Activated T-cell treated with anti-CD3 and anti-CD28 coated beads, Interleukin-2, amount 50 U/mL, for 72 hours (primary cell): ENCODE results near the gene EFHC2. TPM values are rescaled to one million over a fixed set of nuclear protein-coding genes. Genes with fewer than 3 reads are reported as not detected.
A peak's percentile ranks its signal among the peaks of the same experiment; 100 is the strongest.

ENCODE experiments used
- ATAC-seq, 2 donors: fragments of 150-1000 bp; cut with Tn5 transposase; replicated peaks in 1 of 2; 2 replicates each; pipeline ENCODE4 v1.10.0; 2021; ENCODE audit warnings: moderate library complexity in 2 of 2, mild to moderate bottlenecking in 1 of 2
- DNase-seq, 2 donors: peaks; one replicate each; pipeline ENCODE4 v3.0.0; 2021 to 2022; ENCODE audit warnings: mixed read lengths in 1 of 2
- H3K27ac Mint-ChIP-seq: one replicate; pipeline ENCODE4 v1.8.0; 2022; ENCODE audit warnings: mild to moderate bottlenecking, moderate library complexity, mixed read lengths
- H3K27me3 Mint-ChIP-seq: one replicate; pipeline ENCODE4 v1.8.0; 2022; ENCODE audit warnings: low read depth, mixed read lengths
- H3K36me3 Mint-ChIP-seq, 2 donors: one replicate each; pipeline ENCODE4 v1.8.0; 2022; ENCODE audit warnings: mixed read lengths in 2 of 2, mild to moderate bottlenecking in 1 of 2; ENCODE audit not compliant: insufficient read depth in 2 of 2
- H3K4me1 Mint-ChIP-seq: one replicate; pipeline ENCODE4 v1.8.0; 2022; ENCODE audit warnings: low read depth, mixed read lengths
- H3K4me3 Mint-ChIP-seq, 2 donors: one replicate each; pipeline ENCODE4 v1.8.0; 2022; ENCODE audit warnings: mild to moderate bottlenecking in 2 of 2, mixed read lengths in 2 of 2, moderate library complexity in 2 of 2
- H3K9me3 Mint-ChIP-seq, 2 donors: one replicate each; pipeline ENCODE4 v1.8.0; 2022; ENCODE audit warnings: mixed read lengths in 2 of 2
- total RNA-seq, 2 donors: library from RNA; stranded (reverse); gene quantifications; one replicate each; pipeline ENCODE4 v1.2.3, GENCODE V29; 2022

The EFHC2 gene
- total RNA-seq, 2 donors from 2014 or later = 0.53 to 0.79 TPM

DNA sequence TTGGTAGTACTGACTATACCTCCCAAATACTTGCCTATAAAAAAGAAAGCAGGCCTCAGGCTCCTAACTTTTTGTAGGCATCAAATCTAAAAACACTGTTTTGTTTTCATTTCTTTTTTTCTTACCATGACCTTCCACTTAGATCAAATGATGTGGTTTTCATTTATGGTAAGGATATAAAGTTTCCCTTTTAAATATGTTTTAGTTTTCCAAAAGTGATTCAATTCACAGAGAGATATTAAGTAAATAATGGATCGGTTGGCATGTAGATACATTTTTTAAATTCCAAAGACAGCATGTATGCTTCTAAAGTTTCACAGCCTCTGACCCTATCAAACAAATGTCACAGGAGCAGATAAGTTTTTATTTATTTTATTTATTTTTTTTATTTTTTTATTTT, 23.9 kb downstream of the EFHC2 start:
- Mint-ChIP-seq H3K27me3 (no peaks in the 10 kb centered on the region), H3K4me1 (peaks cover 5% of the 10 kb centered on the region), H3K27ac (no peak overlapping the region), H3K36me3 (no peaks in the 10 kb centered on the region), H3K9me3 (peaks cover 0 to 3% of the 10 kb centered on the region in 2 donors), H3K4me3 (no peak overlapping the region)
- DNase-seq (no peak), ATAC-seq (no peak)

DNA sequence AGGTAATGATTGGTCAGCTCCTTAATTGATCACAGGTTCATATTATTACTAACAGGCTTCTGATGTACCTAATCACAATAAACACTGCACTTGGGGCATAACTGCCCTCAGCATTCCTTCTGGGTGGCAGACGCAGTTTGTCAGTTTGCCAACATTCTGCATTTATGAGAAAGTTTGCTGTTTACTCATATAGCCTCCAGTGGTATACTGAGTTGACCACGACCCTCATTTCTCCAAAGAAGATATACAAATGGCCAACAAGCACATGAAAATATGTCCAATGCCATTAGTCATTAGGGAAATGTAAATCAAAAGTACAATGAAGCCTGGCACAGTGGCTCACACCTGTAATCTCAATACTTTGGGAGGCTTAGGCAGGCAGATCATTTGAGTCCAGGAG, 26.3 kb downstream of the EFHC2 start:
- H3K27ac Mint-ChIP-seq = no peak overlapping the region
- no peak overlapping the region for H3K4me3 Mint-ChIP-seq
- no peaks in the 10 kb centered on the region for H3K36me3 Mint-ChIP-seq
- H3K27me3 Mint-ChIP-seq = no peaks in the 10 kb centered on the region
- ATAC-seq (no peak), DNase-seq (no peak)
- H3K4me1 Mint-ChIP-seq = peaks cover 13% of the 10 kb centered on the region
- H3K9me3 Mint-ChIP-seq = peaks cover 0 to 3% of the 10 kb centered on the region in 2 donors

GRCh38 chrX:44314808-44315207, 28.7 kb downstream of the EFHC2 start:
- DNase-seq (no peak), ATAC-seq (no peak)
- no peaks in the 10 kb centered on the region for H3K36me3 Mint-ChIP-seq
- no peaks in the 10 kb centered on the region for H3K9me3 Mint-ChIP-seq
- no peak overlapping the region for H3K27ac Mint-ChIP-seq
- H3K4me1 Mint-ChIP-seq = peaks cover 13% of the 10 kb centered on the region
- H3K4me3 Mint-ChIP-seq = no peak overlapping the region
- no peaks in the 10 kb centered on the region for H3K27me3 Mint-ChIP-seq

- Mint-ChIP-seq H3K36me3 (no peaks in the 10 kb centered on the region), H3K27ac (peak overlapping the region; percentile 63), H3K9me3 (no peaks in the 10 kb centered on the region), H3K4me1 (peaks cover 13% of the 10 kb centered on the region), H3K4me3 (no peak overlapping the region), H3K27me3 (peaks cover 3% of the 10 kb centered on the region)
- peak; percentile 31 to 51 for ATAC-seq
- DNase-seq = no peak
Observed at GRCh38 chrX:44314259-44314734, 29.2 kb downstream of the EFHC2 start.

DNA sequence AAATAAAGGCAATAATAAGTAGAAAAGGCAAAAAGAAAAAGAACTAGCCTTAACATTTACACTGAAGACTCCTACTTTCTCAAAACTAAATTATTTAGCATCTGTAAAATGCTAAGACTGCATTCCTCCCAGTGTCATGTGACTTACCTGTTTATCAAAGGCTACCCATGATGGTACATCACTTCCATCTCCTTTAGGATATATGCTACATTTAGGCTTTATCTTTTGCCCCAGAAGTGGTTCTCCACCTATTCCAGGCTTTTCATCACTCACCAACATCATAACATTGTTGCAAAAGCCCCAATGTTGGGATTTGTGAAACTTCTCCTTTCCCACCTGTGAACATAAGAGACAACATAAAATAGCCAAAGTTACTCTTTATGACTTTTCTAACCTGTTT, 31.1 kb downstream of the EFHC2 start:
- Mint-ChIP-seq H3K4me1 (peaks cover 13% of the 10 kb centered on the region), H3K4me3 (no peak overlapping the region), H3K36me3 (no peaks in the 10 kb centered on the region), H3K27ac (no peak overlapping the region), H3K9me3 (no peaks in the 10 kb centered on the region), H3K27me3 (peaks cover 7% of the 10 kb centered on the region)
- ATAC-seq (no peak), DNase-seq (no peak)

DNA sequence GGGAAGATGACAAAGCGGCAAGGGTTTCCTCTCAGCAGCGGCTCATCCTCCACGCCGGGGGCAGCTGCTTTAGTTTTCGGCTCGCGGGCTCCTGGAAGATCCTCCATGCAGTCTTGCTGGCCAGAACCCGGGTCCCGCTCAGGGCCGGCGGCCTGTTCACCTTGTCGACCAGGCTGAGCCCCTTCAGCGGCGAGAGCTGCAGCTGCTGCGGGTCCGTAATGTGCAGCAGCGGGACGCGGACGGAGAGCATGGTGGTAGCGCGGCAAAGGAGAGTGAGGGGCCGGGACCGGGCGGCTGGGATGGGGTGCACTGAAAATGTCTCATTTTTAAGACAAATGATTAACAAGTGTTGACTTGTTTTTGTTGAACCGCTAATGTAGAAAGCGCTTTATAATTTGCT, 33.2 kb downstream of the EFHC2 start:
- DNase-seq (no peak), ATAC-seq (no peak)
- Mint-ChIP-seq H3K9me3 (no peaks in the 10 kb centered on the region), H3K36me3 (no peaks in the 10 kb centered on the region), H3K27ac (no peak overlapping the region), H3K4me1 (peaks cover 13% of the 10 kb centered on the region), H3K27me3 (peaks cover 7% of the 10 kb centered on the region), H3K4me3 (no peak overlapping the region)

- Mint-ChIP-seq H3K9me3 (no peaks in the 10 kb centered on the region), H3K27me3 (peaks cover 7% of the 10 kb centered on the region), H3K27ac (no peak overlapping the region), H3K36me3 (no peaks in the 10 kb centered on the region), H3K4me1 (peaks cover 3% of the 10 kb centered on the region), H3K4me3 (no peak overlapping the region)
- ATAC-seq = no peak
- DNase-seq = no peak
Observed at GRCh38 chrX:44308869-44309268, 34.6 kb downstream of the EFHC2 start.

GRCh38 chrX:44306356-44306755, 37.1 kb downstream of the EFHC2 start:
- H3K27me3 Mint-ChIP-seq = peaks cover 7% of the 10 kb centered on the region
- no peak overlapping the region for H3K27ac Mint-ChIP-seq
- no peaks in the 10 kb centered on the region for H3K9me3 Mint-ChIP-seq
- no peak for ATAC-seq
- no peak for DNase-seq
- no peak overlapping the region for H3K4me3 Mint-ChIP-seq
- no peaks in the 10 kb centered on the region for H3K4me1 Mint-ChIP-seq
- H3K36me3 Mint-ChIP-seq = no peaks in the 10 kb centered on the region

DNA sequence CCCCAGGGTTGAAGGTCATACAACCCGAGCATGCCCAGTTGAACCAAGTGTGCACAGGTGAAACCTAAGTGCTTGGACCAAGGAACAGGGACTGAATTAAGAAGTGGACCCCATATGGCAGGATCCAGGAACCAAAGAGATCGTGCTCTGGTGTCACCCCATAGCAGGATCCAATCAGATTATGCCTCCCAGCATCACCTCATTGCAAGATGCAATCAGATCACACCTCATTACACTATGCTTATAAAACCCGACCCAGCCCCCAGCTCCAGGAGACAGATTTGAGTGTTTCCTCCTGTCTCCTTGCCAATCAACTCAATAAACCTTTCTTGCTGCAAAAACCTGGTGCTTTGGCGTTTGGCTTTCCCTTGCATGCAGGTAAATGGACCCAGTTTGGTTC, 37.6 kb downstream of the EFHC2 start:
- no peak for DNase-seq
- no peak overlapping the region for H3K4me3 Mint-ChIP-seq
- peaks cover 7% of the 10 kb centered on the region for H3K27me3 Mint-ChIP-seq
- no peaks in the 10 kb centered on the region for H3K4me1 Mint-ChIP-seq
- no peaks in the 10 kb centered on the region for H3K36me3 Mint-ChIP-seq
- ATAC-seq = no peak
- no peak overlapping the region for H3K27ac Mint-ChIP-seq
- no peaks in the 10 kb centered on the region for H3K9me3 Mint-ChIP-seq

GRCh38 chrX:44303119-44303518, 40.4 kb downstream of the EFHC2 start:
- Mint-ChIP-seq H3K36me3 (no peaks in the 10 kb centered on the region), H3K27ac (no peak overlapping the region), H3K4me1 (no peaks in the 10 kb centered on the region), H3K4me3 (no peak overlapping the region), H3K9me3 (no peaks in the 10 kb centered on the region), H3K27me3 (no peaks in the 10 kb centered on the region)
- ATAC-seq (no peak), DNase-seq (no peak)

DNA sequence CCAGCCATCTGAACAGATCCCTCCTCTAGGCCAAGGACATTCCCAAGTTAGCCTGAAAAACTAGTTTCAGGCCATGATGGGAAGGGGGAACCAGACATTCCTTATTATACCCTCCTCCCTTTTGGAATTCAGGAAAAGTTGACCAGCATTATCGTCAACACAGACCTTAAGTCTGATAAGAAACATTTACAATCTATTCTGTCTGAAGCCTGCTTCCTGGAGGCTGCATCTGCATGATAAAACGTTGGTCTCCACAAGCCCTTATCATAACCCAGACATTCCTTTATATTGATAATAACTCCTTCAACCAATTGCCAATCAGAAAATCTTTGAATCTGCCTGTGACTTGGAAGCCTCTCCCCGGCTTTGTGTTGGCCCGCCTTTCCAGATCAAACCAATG, 44.3 kb downstream of the EFHC2 start:
- Mint-ChIP-seq H3K4me1 (no peaks in the 10 kb centered on the region), H3K9me3 (peaks cover 0 to 5% of the 10 kb centered on the region in 2 donors), H3K4me3 (no peak overlapping the region), H3K27me3 (no peaks in the 10 kb centered on the region), H3K36me3 (no peaks in the 10 kb centered on the region), H3K27ac (no peak overlapping the region)
- ATAC-seq (no peak), DNase-seq (no peak)

- Mint-ChIP-seq H3K9me3 (peaks cover 0 to 5% of the 10 kb centered on the region in 2 donors), H3K36me3 (no peaks in the 10 kb centered on the region), H3K27me3 (no peaks in the 10 kb centered on the region), H3K27ac (no peak overlapping the region), H3K4me3 (no peak overlapping the region), H3K4me1 (no peaks in the 10 kb centered on the region)
- DNase-seq = no peak
- no peak for ATAC-seq
Observed at GRCh38 chrX:44291468-44292092, 51.9 kb downstream of the EFHC2 start.

DNA sequence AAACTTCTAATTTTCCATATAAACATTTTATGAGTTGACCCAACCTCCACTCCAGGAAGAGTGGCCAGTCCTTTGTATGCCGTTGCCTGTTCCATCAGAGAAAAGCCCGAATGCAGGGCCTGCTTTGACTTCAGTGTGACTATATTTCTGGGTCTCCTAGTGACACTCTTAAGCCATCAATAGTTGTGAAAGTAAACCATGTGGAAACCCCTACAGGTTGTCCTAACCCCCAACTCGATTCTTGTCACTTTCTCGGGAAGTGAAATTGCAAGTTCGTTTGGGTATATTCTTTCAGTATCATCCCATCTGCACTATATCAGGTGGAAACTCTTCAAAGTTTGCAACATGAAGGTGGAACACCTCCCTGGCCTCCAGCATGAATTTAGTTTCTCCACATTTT, 52.8 kb downstream of the EFHC2 start:
- ATAC-seq = no peak
- Mint-ChIP-seq H3K9me3 (peaks cover 0 to 5% of the 10 kb centered on the region in 2 donors), H3K36me3 (no peaks in the 10 kb centered on the region)

GRCh38 chrX:44282753-44283152, 60.7 kb downstream of the EFHC2 start:
- Mint-ChIP-seq H3K27ac (no peak overlapping the region), H3K27me3 (no peaks in the 10 kb centered on the region), H3K9me3 (no peaks in the 10 kb centered on the region), H3K36me3 (no peaks in the 10 kb centered on the region), H3K4me3 (no peak overlapping the region), H3K4me1 (no peaks in the 10 kb centered on the region)
- ATAC-seq (no peak), DNase-seq (no peak)

More for the DNA sequence above, 52.8 kb downstream of the EFHC2 start:
- Mint-ChIP-seq H3K4me1 (no peaks in the 10 kb centered on the region), H3K27ac (no peak overlapping the region), H3K27me3 (no peaks in the 10 kb centered on the region), H3K4me3 (no peak overlapping the region)
- no peak for DNase-seq
